Fibroblast of mammary gland (primary cell): ENCODE results near the gene MB.

ENCODE experiments used
- DNase-seq: peaks from one replicate; pipeline ENCODE4 v3.0.0-alpha.2; 2010; ENCODE audit warnings: low read depth
- H3K4me3 ChIP-seq: 2 replicates; pipeline ENCODE4 v1.5.1; 2011; ENCODE audit warnings: low read depth, mild to moderate bottlenecking, low read length, moderate library complexity; ENCODE audit not compliant: control insufficient read depth
- CTCF ChIP-seq: conservative IDR thresholded peaks from 2 replicates; pipeline ENCODE4 v1.5.1; 2011; ENCODE audit warnings: low read depth, low read length, inconsistent platforms; ENCODE audit not compliant: control insufficient read depth, insufficient read depth

MB gene

GRCh38 chr22:35561796-35562526, 55.2 kb downstream of the MB start:
- peak; percentile 68 for DNase-seq
- no peak overlapping the region for H3K4me3 ChIP-seq
- no peak for TF ChIP-seq CTCF

- TF ChIP-seq CTCF: no peak
- no peak for DNase-seq
- H3K4me3 ChIP-seq: no peak overlapping the region
Measured at GRCh38 chr22:35560824-35561223, 56.3 kb downstream of the MB start.

- DNase-seq: no peak
- H3K4me3 ChIP-seq: no peak overlapping the region
- no peak for TF ChIP-seq CTCF
Measured at GRCh38 chr22:35560366-35560765, 56.8 kb downstream of the MB start.

- no peak for TF ChIP-seq CTCF
- DNase-seq: no peak
- H3K4me3 ChIP-seq: no peak overlapping the region
Measured at GRCh38 chr22:35559354-35560005, 57.6 kb downstream of the MB start.

GRCh38 chr22:35558719-35559118, 58.4 kb downstream of the MB start:
- H3K4me3 ChIP-seq: no peak overlapping the region
- TF ChIP-seq CTCF: no peak
- no peak for DNase-seq

GRCh38 chr22:35558031-35558430, 59.1 kb downstream of the MB start:
- no peak overlapping the region for H3K4me3 ChIP-seq
- DNase-seq: no peak
- TF ChIP-seq CTCF: no peak
